ENCODE results near the gene TLR3.

GRCh38 chr4:186092296-186092695 lies 23.3 kb downstream of the TLR3 start:
- TF ChIP-seq CTCF (IDR thresholded peaks at IDR 0.05; ENCODE audit: borderline replicate concordance, extremely low read depth, low read length, poor library complexity, severe bottlenecking) (no peak), EZH2 (IDR thresholded peaks at IDR 0.05; ENCODE audit: borderline replicate concordance, low read depth, low read length, severe bottlenecking) (no peak)

Measured in DND-41 (cell line).